Glutamatergic neuron (in vitro differentiated cells): ENCODE results near the gene SYNE1. TPM values are rescaled to one million over a fixed set of nuclear protein-coding genes. Genes with fewer than 3 reads are reported as not detected.

ENCODE experiments used
- DNase-seq: peaks from one replicate; pipeline ENCODE4 v3.0.0; 2022
- H3K27ac Mint-ChIP-seq: one replicate; pipeline ENCODE4 v1.8.0; 2020; ENCODE audit warnings: mild to moderate bottlenecking, mixed read lengths, inconsistent platforms; ENCODE audit not compliant: unreplicated experiment
- H3K27me3 Mint-ChIP-seq: one replicate; pipeline ENCODE4 v1.8.0; 2020; ENCODE audit warnings: mild to moderate bottlenecking, moderate library complexity, mixed read lengths, inconsistent platforms; ENCODE audit not compliant: unreplicated experiment
- H3K36me3 Mint-ChIP-seq: one replicate; pipeline ENCODE4 v1.8.0; 2020; ENCODE audit warnings: mild to moderate bottlenecking, mixed read lengths, inconsistent platforms; ENCODE audit not compliant: unreplicated experiment
- H3K4me1 Mint-ChIP-seq: one replicate; pipeline ENCODE4 v1.8.0; 2020; ENCODE audit warnings: mild to moderate bottlenecking, low read depth, mixed read lengths, inconsistent platforms; ENCODE audit not compliant: unreplicated experiment
- H3K4me3 Mint-ChIP-seq: one replicate; pipeline ENCODE4 v1.8.0; 2020; ENCODE audit warnings: mild to moderate bottlenecking, mixed read lengths, inconsistent platforms; ENCODE audit not compliant: unreplicated experiment
- H3K9me3 Mint-ChIP-seq: one replicate; pipeline ENCODE4 v1.8.0; 2020; ENCODE audit warnings: mild to moderate bottlenecking, moderate library complexity, mixed read lengths, inconsistent platforms; ENCODE audit not compliant: unreplicated experiment
- CTCF ChIP-seq: fragments of 200-600 bp; sonication (generic); IDR thresholded peaks from one replicate; pipeline ENCODE4 v1.5.0; 2021; ENCODE audit not compliant: partially characterized antibody, unreplicated experiment
- total RNA-seq: library from RNA; stranded (reverse); fragmentation: NEBNext Ultra II Directional; extraction: Animal tissue kit (Norgen Biotek cat#: 25700); gene quantifications from one replicate; pipeline ENCODE4 v1.2.1, GENCODE V29; 2021; ENCODE audit not compliant: unreplicated experiment

SYNE1 gene
- total RNA-seq, 1 donor from 2014 or later: 23.4 TPM

- Mint-ChIP-seq H3K36me3 (no peaks in the 10 kb centered on the region), H3K4me3 (no peak overlapping the region), H3K9me3 (no peaks in the 10 kb centered on the region), H3K4me1 (no peaks in the 10 kb centered on the region), H3K27ac (no peak overlapping the region), H3K27me3 (no peaks in the 10 kb centered on the region)
- no peak for TF ChIP-seq CTCF
- DNase-seq: no peak
These were observed 565.3 kb downstream of the SYNE1 start for GRCh38 chr6:152071843-152072242.

Other genes with a start within 250 kb of the SYNE1 start
- gene MYCT1, start 60.5 kb upstream of the SYNE1 start, total RNA-seq: not detected
- not detected for gene VIP, start 113.4 kb upstream of the SYNE1 start, total RNA-seq